Activated B cell treated with CpG ODN at 0.5 μM for 24 hours (primary cell): ENCODE measurements around the gene CBX5. TPM values are rescaled to one million over a fixed set of nuclear protein-coding genes. Genes with fewer than 3 reads are reported as not detected.
"Not testable (repeated sequence)": the region's sequence is repeated elsewhere in the genome, so short reads cannot be mapped to it uniquely, and the experiment has no call there.

Experiments
- ATAC-seq: fragments of 200-7000 bp; cut with Tn5 transposase; one replicate; pipeline ENCODE4 v1.10.0; 2021; ENCODE audit warnings: low read depth, mild to moderate bottlenecking, moderate library complexity
- CTCF ChIA-PET: fragments of 350-600 bp; sonication (Branson Sonifier 250); formaldehyde crosslinking; loops from one replicate; lab custom pipeline; 2021; ENCODE audit warnings: antibody characterized with exemption; lab: Charles Lee
- POLR2A ChIA-PET: fragments of 350-600 bp; sonication (Branson Sonifier 250); formaldehyde crosslinking; loops from one replicate; lab custom pipeline; 2021; ENCODE audit warnings: antibody characterized with exemption; lab: Charles Lee
- DNase-seq: peaks from one replicate; pipeline ENCODE4 v3.0.0; 2022
- H3K27ac Mint-ChIP-seq: one replicate; pipeline ENCODE4 v1.8.0; 2020; ENCODE audit warnings: mixed read lengths
- H3K27me3 Mint-ChIP-seq: one replicate; pipeline ENCODE4 v1.8.0; 2021; ENCODE audit warnings: mixed read lengths
- H3K36me3 Mint-ChIP-seq: one replicate; pipeline ENCODE4 v1.8.0; 2021; ENCODE audit warnings: low read depth, mixed read lengths
- H3K4me1 Mint-ChIP-seq: one replicate; pipeline ENCODE4 v1.8.0; 2021; ENCODE audit warnings: mixed read lengths
- H3K4me3 Mint-ChIP-seq: one replicate; pipeline ENCODE4 v1.8.0; 2020; ENCODE audit warnings: mild to moderate bottlenecking, mixed read lengths
- H3K9me3 Mint-ChIP-seq: one replicate; pipeline ENCODE4 v1.8.0; 2020; ENCODE audit warnings: mixed read lengths
- intact Hi-C: fragments of 100-400 bp; cut with micrococcal nuclease; formaldehyde crosslinking; loops from one replicate; pipeline ENCODE4 v1.15.1; 2024
- total RNA-seq: library from RNA; stranded (reverse); gene quantifications from 2 replicates; pipeline ENCODE4 v1.2.3, GENCODE V29; 2022
- TF ChIP-seq, protein P1 (sequence below): fragments of 200-600 bp; IDR thresholded peaks from one replicate; pipeline ENCODE4 v1.8.0; 2022; ENCODE audit warnings: antibody characterized with exemption, mild to moderate bottlenecking

CBX5 gene
- total RNA-seq, 1 donor from 2014 or later = 77.3 TPM

DNA sequence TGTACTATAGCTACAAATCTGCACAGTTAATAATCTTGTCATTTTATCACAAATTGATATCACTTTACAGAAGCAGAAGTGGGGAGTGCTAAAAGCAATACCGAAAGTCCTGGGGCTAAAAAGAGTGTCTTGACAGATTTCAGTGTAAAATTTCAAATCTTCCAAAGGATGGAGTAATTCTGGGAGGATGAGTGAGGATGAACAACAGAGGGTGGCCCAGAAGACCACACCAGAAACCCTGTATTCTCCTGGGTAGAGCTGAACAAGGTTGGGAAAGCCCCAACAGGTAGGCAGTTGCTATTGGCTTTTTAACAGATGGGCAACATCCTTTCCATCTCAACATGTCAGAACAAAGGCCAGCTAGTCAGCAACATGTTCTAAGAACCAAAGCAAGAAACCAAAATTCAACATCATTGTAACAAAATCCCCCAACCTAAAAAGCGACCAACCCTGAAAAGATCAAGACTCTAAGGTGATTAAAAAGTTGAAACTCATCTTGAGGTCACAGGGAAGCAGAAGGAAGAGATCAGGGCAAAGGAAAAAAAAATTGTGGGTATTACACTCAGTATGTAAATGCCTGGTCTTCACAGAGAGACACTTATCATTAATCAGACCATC, 38.8 kb downstream of the CBX5 start:
- Mint-ChIP-seq H3K27ac (peak overlapping the region; percentile 71), H3K4me3 (no peak overlapping the region), H3K4me1 (peaks cover 9% of the 10 kb centered on the region), H3K9me3 (no peaks in the 10 kb centered on the region), H3K27me3 (no peaks in the 10 kb centered on the region), H3K36me3 (peaks cover 61% of the 10 kb centered on the region)
- DNase-seq (no peak), ATAC-seq (peak; percentile 28)
- ChIA-PET POLR2A (interaction anchor here (2.0 kb wide), 1 partner anchor 39 kb away, joined by 10 read pairs; the partner anchor contains the start of genes CBX5 and HNRNPA1), CTCF (interaction anchor here (1.0 to 2.5 kb wide), 2 partner anchors 11 to 19 kb away, joined by 3 to 9 read pairs; no protein-coding TSS in a partner anchor)
- intact Hi-C loops = no loop called here
- TF ChIP-seq, protein P1, sequence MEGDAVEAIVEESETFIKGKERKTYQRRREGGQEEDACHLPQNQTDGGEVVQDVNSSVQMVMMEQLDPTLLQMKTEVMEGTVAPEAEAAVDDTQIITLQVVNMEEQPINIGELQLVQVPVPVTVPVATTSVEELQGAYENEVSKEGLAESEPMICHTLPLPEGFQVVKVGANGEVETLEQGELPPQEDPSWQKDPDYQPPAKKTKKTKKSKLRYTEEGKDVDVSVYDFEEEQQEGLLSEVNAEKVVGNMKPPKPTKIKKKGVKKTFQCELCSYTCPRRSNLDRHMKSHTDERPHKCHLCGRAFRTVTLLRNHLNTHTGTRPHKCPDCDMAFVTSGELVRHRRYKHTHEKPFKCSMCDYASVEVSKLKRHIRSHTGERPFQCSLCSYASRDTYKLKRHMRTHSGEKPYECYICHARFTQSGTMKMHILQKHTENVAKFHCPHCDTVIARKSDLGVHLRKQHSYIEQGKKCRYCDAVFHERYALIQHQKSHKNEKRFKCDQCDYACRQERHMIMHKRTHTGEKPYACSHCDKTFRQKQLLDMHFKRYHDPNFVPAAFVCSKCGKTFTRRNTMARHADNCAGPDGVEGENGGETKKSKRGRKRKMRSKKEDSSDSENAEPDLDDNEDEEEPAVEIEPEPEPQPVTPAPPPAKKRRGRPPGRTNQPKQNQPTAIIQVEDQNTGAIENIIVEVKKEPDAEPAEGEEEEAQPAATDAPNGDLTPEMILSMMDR = no peak

- Mint-ChIP-seq H3K27ac (no peak overlapping the region), H3K4me1 (peaks cover 9% of the 10 kb centered on the region), H3K36me3 (peaks cover 61% of the 10 kb centered on the region), H3K9me3 (no peaks in the 10 kb centered on the region), H3K27me3 (no peaks in the 10 kb centered on the region), H3K4me3 (no peak overlapping the region)
- DNase-seq = no peak
- TF ChIP-seq, protein P1 = no peak
- ATAC-seq = no peak
- ChIA-PET CTCF (interaction anchor here (2.5 kb wide), 1 partner anchor 12 kb away, joined by 9 read pairs; no protein-coding TSS in a partner anchor), POLR2A (no interaction called here)
- intact Hi-C loops = no loop called here
Measured at GRCh38 chr12:54240129-54240528, 39.8 kb downstream of the CBX5 start.

GRCh38 chr12:54239620-54240019, 40.3 kb downstream of the CBX5 start:
- Mint-ChIP-seq H3K4me1 (peaks cover 9% of the 10 kb centered on the region), H3K36me3 (peaks cover 61% of the 10 kb centered on the region), H3K9me3 (no peaks in the 10 kb centered on the region), H3K4me3 (no peak overlapping the region), H3K27me3 (no peaks in the 10 kb centered on the region), H3K27ac (no peak overlapping the region)
- POLR2A ChIA-PET = no interaction called here
- CTCF ChIA-PET = interaction anchor here (2.5 kb wide), 1 partner anchor 12 kb away, joined by 9 read pairs; no protein-coding TSS in a partner anchor
- DNase-seq = no peak
- intact Hi-C loops = no loop called here
- TF ChIP-seq, protein P1 = no peak
- ATAC-seq = no peak

DNA sequence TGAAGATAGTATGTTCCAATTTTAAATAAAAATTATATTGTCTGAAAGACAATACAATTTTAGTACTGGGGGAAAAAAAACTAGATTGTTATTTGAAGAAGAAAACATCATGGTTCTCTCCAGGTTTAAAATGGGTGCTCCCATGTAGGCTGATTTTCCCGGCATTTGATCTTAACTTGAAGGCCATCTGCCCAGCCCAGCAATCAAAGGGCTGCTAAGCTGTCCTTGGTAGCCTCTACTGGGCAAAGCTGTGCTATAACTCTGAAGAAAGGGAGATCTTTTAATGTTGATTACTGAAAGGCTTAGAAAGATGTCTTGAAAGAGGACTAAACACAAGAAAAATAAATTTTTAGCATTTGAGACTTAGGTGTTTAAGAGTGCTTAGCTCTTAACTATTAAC, 41.4 kb downstream of the CBX5 start:
- POLR2A ChIA-PET = no interaction called here
- CTCF ChIA-PET = interaction anchor here (1.4 kb wide), 1 partner anchor 10 kb away, joined by 3 read pairs; no protein-coding TSS in a partner anchor
- Mint-ChIP-seq H3K36me3 (peaks cover 57% of the 10 kb centered on the region), H3K27ac (peak overlapping the region; percentile 53), H3K27me3 (no peaks in the 10 kb centered on the region), H3K4me1 (peaks cover 9% of the 10 kb centered on the region), H3K9me3 (no peaks in the 10 kb centered on the region), H3K4me3 (no peak overlapping the region)
- TF ChIP-seq, protein P1 = no peak
- DNase-seq (no peak), ATAC-seq (no peak)
- intact Hi-C loops = no loop called here

- TF ChIP-seq, protein P1 = no peak
- Mint-ChIP-seq H3K9me3 (no peaks in the 10 kb centered on the region), H3K4me1 (peaks cover 22% of the 10 kb centered on the region), H3K36me3 (peaks cover 29% of the 10 kb centered on the region), H3K4me3 (no peak overlapping the region), H3K27me3 (no peaks in the 10 kb centered on the region), H3K27ac (no peak overlapping the region)
- DNase-seq = no peak
- ATAC-seq = no peak
- intact Hi-C loops = no loop called here
- CTCF ChIA-PET = no interaction called here
- POLR2A ChIA-PET = interaction anchor here (0.5 to 0.7 kb wide), 2 partner anchors 19 to 271 kb away, joined by 3 to 4 read pairs; no protein-coding TSS in a partner anchor
Measured at GRCh38 chr12:54232790-54233189, 47.1 kb downstream of the CBX5 start.

GRCh38 chr12:54231269-54231668, 48.7 kb downstream of the CBX5 start:
- CTCF ChIA-PET, ATAC-seq, DNase-seq, intact Hi-C loops, H3K27ac Mint-ChIP-seq, H3K4me3 Mint-ChIP-seq, H3K9me3 Mint-ChIP-seq, H3K27me3 Mint-ChIP-seq: not testable (repeated sequence)
- POLR2A ChIA-PET = interaction anchor here (0.8 kb wide), 1 partner anchor 49 kb away, joined by 6 read pairs; the partner anchor contains the start of genes CBX5 and HNRNPA1
- Mint-ChIP-seq H3K4me1 (peaks cover 29% of the 10 kb centered on the region), H3K36me3 (peaks cover 18% of the 10 kb centered on the region)
